OCI-LY1 (cell line): ENCODE data around the gene GPR179.

ENCODE experiments used
- EZH2 ChIP-seq: fragments of 200-600 bp; sonication (generic), shearing (Covaris generic); IDR thresholded peaks from 2 replicates; pipeline ENCODE4 v1.8.0; 2017; ENCODE audit warnings: borderline replicate concordance, mixed run types, mild to moderate bottlenecking, antibody characterized with exemption, low read length, moderate library complexity, mixed read lengths
- TF ChIP-seq, protein P1 (sequence below): fragments of 200-600 bp; sonication (generic), shearing (Covaris generic); IDR thresholded peaks from 2 replicates; pipeline ENCODE4 v1.5.1; 2017; ENCODE audit warnings: mild to moderate bottlenecking, antibody characterized with exemption, low read length, moderate library complexity, mixed read lengths

DNA sequence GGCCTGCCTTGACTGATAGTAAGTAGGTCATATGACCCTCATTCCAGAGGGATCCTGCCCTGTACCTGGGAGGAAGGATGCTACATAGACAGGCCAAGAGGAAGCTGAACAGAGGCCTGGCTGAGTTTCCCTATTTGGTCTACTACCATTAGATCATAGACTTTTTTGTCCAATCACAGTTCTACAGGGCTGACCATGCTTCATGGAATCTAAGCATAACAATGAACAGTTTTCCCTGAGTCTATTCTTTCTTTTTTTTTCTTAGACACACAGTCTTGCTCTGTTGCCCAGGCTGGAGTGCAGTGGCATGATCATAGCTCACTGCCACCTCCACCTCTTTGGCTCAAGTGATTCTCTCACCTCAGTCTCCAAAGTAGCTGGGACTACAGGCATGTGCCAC is 3.9 kb downstream of the GPR179 start:
- TF ChIP-seq, protein P1, sequence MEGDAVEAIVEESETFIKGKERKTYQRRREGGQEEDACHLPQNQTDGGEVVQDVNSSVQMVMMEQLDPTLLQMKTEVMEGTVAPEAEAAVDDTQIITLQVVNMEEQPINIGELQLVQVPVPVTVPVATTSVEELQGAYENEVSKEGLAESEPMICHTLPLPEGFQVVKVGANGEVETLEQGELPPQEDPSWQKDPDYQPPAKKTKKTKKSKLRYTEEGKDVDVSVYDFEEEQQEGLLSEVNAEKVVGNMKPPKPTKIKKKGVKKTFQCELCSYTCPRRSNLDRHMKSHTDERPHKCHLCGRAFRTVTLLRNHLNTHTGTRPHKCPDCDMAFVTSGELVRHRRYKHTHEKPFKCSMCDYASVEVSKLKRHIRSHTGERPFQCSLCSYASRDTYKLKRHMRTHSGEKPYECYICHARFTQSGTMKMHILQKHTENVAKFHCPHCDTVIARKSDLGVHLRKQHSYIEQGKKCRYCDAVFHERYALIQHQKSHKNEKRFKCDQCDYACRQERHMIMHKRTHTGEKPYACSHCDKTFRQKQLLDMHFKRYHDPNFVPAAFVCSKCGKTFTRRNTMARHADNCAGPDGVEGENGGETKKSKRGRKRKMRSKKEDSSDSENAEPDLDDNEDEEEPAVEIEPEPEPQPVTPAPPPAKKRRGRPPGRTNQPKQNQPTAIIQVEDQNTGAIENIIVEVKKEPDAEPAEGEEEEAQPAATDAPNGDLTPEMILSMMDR, result no peak
- TF ChIP-seq EZH2, result no peak
